Measurements from ENCODE around the gene ZNF546. TPM values are rescaled to one million over a fixed set of nuclear protein-coding genes. Genes with fewer than 3 reads are reported as not detected.

ZNF546 gene
- total RNA-seq, 4 donors from 2014 or later = 3.2 to 6.9 (median 4.2) TPM

GRCh38 chr19:40055049-40055448 is 58.2 kb downstream of the ZNF546 start:
- no peaks in the 10 kb centered on the region for H3K27me3 ChIP-seq
- peak overlapping the region; percentile 61 to 79 (median 72) for H3K27ac ChIP-seq
- DNase-seq (no peak), ATAC-seq (no peak)
- H3K36me3 ChIP-seq = peaks cover 0 to 6% of the 10 kb centered on the region in 2 donors
- intact Hi-C loops (cut with DNase I; ENCODE audit: low total_unique reads) = no loop called here
- peaks cover 2 to 11% (median 3%) of the 10 kb centered on the region in 3 donors for H3K9me3 ChIP-seq
- H3K4me3 ChIP-seq = peak overlapping the region; percentile 73 to 95 (median 76)
- H3K4me1 ChIP-seq = peaks cover 7 to 16% of the 10 kb centered on the region in 2 donors
- in situ Hi-C loops (cut with MboI; ENCODE audit: low sequenced_read_pairs in 4 of 4) = no loop called here
- no peak for TF ChIP-seq CTCF (IDR thresholded peaks at IDR 0.05 in 4 of 5, conservative IDR thresholded peaks at IDR 0.05 in 1 of 5)
- TF ChIP-seq POLR2A (IDR thresholded peaks at IDR 0.05) = no peak

DNA sequence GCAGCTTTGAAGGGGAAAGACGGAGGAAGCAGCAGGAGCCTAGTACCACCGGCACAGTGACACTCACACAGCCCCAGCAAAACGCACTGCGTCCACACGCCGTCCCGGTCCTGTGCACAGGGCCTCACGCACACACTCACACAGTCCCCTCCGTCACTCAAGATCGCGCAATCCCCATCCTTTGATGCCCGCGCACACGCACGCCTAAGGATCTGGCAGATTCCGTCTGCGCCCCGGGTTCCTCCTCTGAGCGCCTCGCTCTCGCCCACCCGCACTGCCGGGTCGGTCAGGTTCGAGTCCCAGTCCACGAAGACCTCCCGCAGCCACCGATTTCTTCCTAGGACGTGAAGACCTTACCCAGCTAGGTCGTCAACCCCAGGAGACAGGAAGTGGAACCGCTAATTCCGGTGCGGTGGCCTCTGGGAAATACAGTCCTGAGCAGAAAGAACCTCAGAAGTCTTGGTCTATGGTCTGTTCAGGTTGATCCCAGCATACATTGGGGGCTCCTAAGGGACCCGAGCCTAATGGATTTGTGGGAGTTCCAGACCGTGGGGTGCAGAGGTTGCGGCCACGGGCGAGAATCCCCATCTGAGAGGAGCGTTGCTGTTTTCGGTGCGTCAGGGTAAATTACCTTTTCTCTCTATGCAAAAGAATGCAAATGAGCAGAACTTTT is 59.1 kb downstream of the ZNF546 start, which contains the start of gene ZNF780B:
Gene ZNF780B, minus strand, starts transcription at position 400 of the 673 bp plus-strand sequence. CDS start 5,899 bp downstream, outside the sequence.
- peak; percentile 85 to 90 for ATAC-seq
- DNase-seq = peak; percentile 23 to 33
- Histone ChIP-seq H3K9me3 (peaks cover 2 to 11% (median 3%) of the 10 kb centered on the region in 3 donors), H3K27ac (peak within 1 kb of the TSS; percentile 61 to 79 (median 72)), H3K27me3 (no peaks in the 10 kb centered on the region), H3K4me3 (peak within 1 kb of the TSS; percentile 73 to 95 (median 76)), H3K4me1 (peaks cover 7 to 16% of the 10 kb centered on the region in 2 donors), H3K36me3 (no peaks in the 10 kb centered on the region)
- TF ChIP-seq POLR2A (IDR thresholded peaks at IDR 0.05) = peak in 1 of 2 donors; percentile 11
- TF ChIP-seq CTCF (IDR thresholded peaks at IDR 0.05 in 4 of 5, conservative IDR thresholded peaks at IDR 0.05 in 1 of 5) = no peak
- intact Hi-C loops (cut with DNase I; ENCODE audit: low total_unique reads) (no loop called here), in situ Hi-C loops (cut with MboI; ENCODE audit: low sequenced_read_pairs in 4 of 4) (no loop called here)

- ATAC-seq (no peak), DNase-seq (no peak)
- no peaks in the 10 kb centered on the region for H3K27me3 ChIP-seq
- H3K4me1 ChIP-seq = peaks cover 7 to 16% of the 10 kb centered on the region in 2 donors
- TF ChIP-seq POLR2A (IDR thresholded peaks at IDR 0.05) (no peak), CTCF (IDR thresholded peaks at IDR 0.05 in 4 of 5, conservative IDR thresholded peaks at IDR 0.05 in 1 of 5) (no peak)
- peak overlapping the region; percentile 61 to 79 (median 72) for H3K27ac ChIP-seq
- intact Hi-C loops (cut with DNase I; ENCODE audit: low total_unique reads) (no loop called here), in situ Hi-C loops (cut with MboI; ENCODE audit: low sequenced_read_pairs in 4 of 4) (no loop called here)
- H3K36me3 ChIP-seq = no peaks in the 10 kb centered on the region
- H3K4me3 ChIP-seq = peak overlapping the region; percentile 73 to 95 (median 76)
- peaks cover 2 to 11% (median 3%) of the 10 kb centered on the region in 3 donors for H3K9me3 ChIP-seq
Measured at GRCh38 chr19:40056505-40056904, 59.6 kb downstream of the ZNF546 start.

DNA sequence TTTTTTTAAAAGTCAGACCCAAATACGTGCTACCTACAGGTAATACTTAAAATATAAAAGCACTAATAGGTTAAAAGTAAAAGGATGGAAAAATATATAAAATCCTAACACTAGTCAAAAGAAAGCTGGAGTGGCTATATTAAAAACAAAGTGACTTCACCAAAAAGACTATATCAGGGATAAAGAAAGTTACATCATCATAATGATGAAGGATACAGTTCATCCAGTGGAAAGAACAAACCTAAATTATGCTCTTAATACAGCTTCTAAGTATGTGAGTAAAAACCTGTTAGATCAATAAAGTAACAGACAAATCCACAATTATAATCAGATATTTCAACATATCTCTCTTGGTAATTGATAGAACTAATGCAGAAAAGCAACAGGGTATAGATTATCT is 60.3 kb downstream of the ZNF546 start:
- H3K27me3 ChIP-seq = no peaks in the 10 kb centered on the region
- in situ Hi-C loops (cut with MboI; ENCODE audit: low sequenced_read_pairs in 4 of 4) (no loop called here), intact Hi-C loops (cut with DNase I; ENCODE audit: low total_unique reads) (no loop called here)
- TF ChIP-seq CTCF (IDR thresholded peaks at IDR 0.05 in 4 of 5, conservative IDR thresholded peaks at IDR 0.05 in 1 of 5) (no peak), POLR2A (IDR thresholded peaks at IDR 0.05) (no peak)
- H3K4me3 ChIP-seq = peak overlapping the region in 1 of 4 donors; percentile 95
- no peak overlapping the region for H3K27ac ChIP-seq
- H3K4me1 ChIP-seq = peaks cover 7 to 16% of the 10 kb centered on the region in 2 donors
- no peaks in the 10 kb centered on the region for H3K36me3 ChIP-seq
- H3K9me3 ChIP-seq = peaks cover 2 to 11% (median 3%) of the 10 kb centered on the region in 3 donors
- ATAC-seq (no peak), DNase-seq (no peak)

Data from gastrocnemius medialis (tissue), 4 donors.